Neural progenitor cell (in vitro differentiated cells): ENCODE data around the gene TMPRSS11D. TPM values are rescaled to one million over a fixed set of nuclear protein-coding genes. Genes with fewer than 3 reads are reported as not detected.

Source experiments
- DNase-seq: peaks from one replicate; pipeline ENCODE4 v3.0.0-alpha.2; 2016; ENCODE audit warnings: low spot score
- H2AFZ ChIP-seq: fragments of 200-600 bp; sonication (generic); replicated peaks from 2 replicates; pipeline ENCODE4 v1.6.1; 2016; ENCODE audit warnings: antibody characterized with exemption
- H3F3A ChIP-seq: fragments of 200-600 bp; sonication (generic); 2 replicates; pipeline ENCODE4 v1.6.1; 2016; ENCODE audit warnings: antibody characterized with exemption, low read depth
- H3K27ac ChIP-seq: fragments of 200-600 bp; sonication (generic); 2 replicates; pipeline ENCODE4 v1.5.1; 2016; ENCODE audit warnings: mild to moderate bottlenecking
- H3K27me3 ChIP-seq: fragments of 200-600 bp; sonication (generic); 2 replicates; pipeline ENCODE4 v1.6.1; 2016; ENCODE audit warnings: mild to moderate bottlenecking, moderate library complexity
- H3K36me3 ChIP-seq: fragments of 200-600 bp; sonication (generic); 2 replicates; pipeline ENCODE4 v1.5.1; 2016
- H3K4me1 ChIP-seq: fragments of 200-600 bp; sonication (generic); 2 replicates; pipeline ENCODE4 v1.6.1; 2016; ENCODE audit warnings: mixed run types
- H3K4me2 ChIP-seq: fragments of 200-600 bp; sonication (generic); 2 replicates; pipeline ENCODE4 v1.6.1; 2016
- H3K4me3 ChIP-seq: fragments of 200-600 bp; sonication (generic); 2 replicates; pipeline ENCODE4 v1.5.1; 2016
- H3K79me2 ChIP-seq: fragments of 200-600 bp; sonication (generic); 2 replicates; pipeline ENCODE4 v1.6.1; 2016; ENCODE audit warnings: low read depth
- H3K9ac ChIP-seq: fragments of 200-600 bp; sonication (generic); 2 replicates; pipeline ENCODE4 v1.6.1; 2016
- H3K9me3 ChIP-seq: fragments of 200-600 bp; sonication (generic); 2 replicates; pipeline ENCODE4 v1.5.1; 2016; ENCODE audit warnings: low read depth
- H4K20me1 ChIP-seq: fragments of 200-600 bp; sonication (generic); 2 replicates; pipeline ENCODE4 v1.6.1; 2016; ENCODE audit warnings: low read depth
- H3K27ac Mint-ChIP-seq: 3 replicates; pipeline ENCODE4 v1.8.0; 2021; ENCODE audit warnings: mixed read lengths
- H3K27me3 Mint-ChIP-seq: 2 replicates; pipeline ENCODE4 v1.8.0; 2022; ENCODE audit warnings: low read depth, mild to moderate bottlenecking, inconsistent platforms, moderate library complexity, mixed read lengths; ENCODE audit not compliant: insufficient read depth
- H3K36me3 Mint-ChIP-seq: 3 replicates; pipeline ENCODE4 v1.8.0; 2021; ENCODE audit warnings: mixed read lengths
- H3K4me1 Mint-ChIP-seq: 3 replicates; pipeline ENCODE4 v1.8.0; 2021; ENCODE audit warnings: mixed read lengths
- H3K4me3 Mint-ChIP-seq: 3 replicates; pipeline ENCODE4 v1.8.0; 2021; ENCODE audit warnings: mild to moderate bottlenecking, moderate library complexity, mixed read lengths
- H3K9me3 Mint-ChIP-seq: 3 replicates; pipeline ENCODE4 v1.8.0; 2020; ENCODE audit warnings: mixed read lengths
- CTCF ChIP-seq: fragments of 200-600 bp; sonication (generic); IDR thresholded peaks from 2 replicates; pipeline ENCODE4 v1.5.1; 2017; ENCODE audit warnings: antibody characterized with exemption, mild to moderate bottlenecking
- EZH2 ChIP-seq: fragments of 200-600 bp; sonication (generic); IDR thresholded peaks from 2 replicates; pipeline ENCODE4 v1.6.1; 2017; ENCODE audit warnings: antibody characterized with exemption, mild to moderate bottlenecking, moderate library complexity
- EZH2phosphoT487 ChIP-seq: fragments of 200-600 bp; sonication (generic); IDR thresholded peaks from 2 replicates; pipeline ENCODE4 v1.6.1; 2017; ENCODE audit warnings: antibody characterized with exemption
- total RNA-seq: library from RNA; depleted of rRNA; stranded (reverse); fragments of >200 nt; gene quantifications from 2 replicates; pipeline ENCODE4 v1.2.3, GENCODE V29; 2015; ENCODE audit warnings: low replicate concordance

Gene TMPRSS11D
- total RNA-seq, 1 donor from 2014 or later = not detected

GRCh38 chr4:67926485-67926884 lies 42.7 kb upstream of the TMPRSS11D start:
- no peaks in the 10 kb centered on the region for H3K36me3 ChIP-seq
- peaks cover 7% of the 10 kb centered on the region for H3K4me1 ChIP-seq
- DNase-seq = no peak
- no peaks in the 10 kb centered on the region for H3K27me3 ChIP-seq
- no peaks in the 10 kb centered on the region for H3K36me3 Mint-ChIP-seq
- no peaks in the 10 kb centered on the region for H3K27me3 Mint-ChIP-seq
- no peaks in the 10 kb centered on the region for H3K79me2 ChIP-seq
- no peak overlapping the region for H3K27ac Mint-ChIP-seq
- no peaks in the 10 kb centered on the region for H3K9me3 Mint-ChIP-seq
- H3F3A ChIP-seq = no peaks in the 10 kb centered on the region
- H3K4me1 Mint-ChIP-seq = peaks cover 4% of the 10 kb centered on the region
- no peak overlapping the region for H3K4me3 Mint-ChIP-seq
- H3K9ac ChIP-seq = no peak overlapping the region
- no peak overlapping the region for H3K4me3 ChIP-seq
- H3K27ac ChIP-seq = no peak overlapping the region
- H4K20me1 ChIP-seq = no peaks in the 10 kb centered on the region
- no peaks in the 10 kb centered on the region for H3K9me3 ChIP-seq
- no peak overlapping the region for H3K4me2 ChIP-seq
- no peak for TF ChIP-seq CTCF
- TF ChIP-seq EZH2 = no peak
- no peak for TF ChIP-seq EZH2phosphoT487
- no peak overlapping the region for H2AFZ ChIP-seq

- no peak for TF ChIP-seq EZH2phosphoT487
- TF ChIP-seq EZH2 = no peak
- no peak for TF ChIP-seq CTCF
- H3K4me1 Mint-ChIP-seq = peaks cover 4% of the 10 kb centered on the region
- H3K36me3 ChIP-seq = no peaks in the 10 kb centered on the region
- H3K79me2 ChIP-seq = no peaks in the 10 kb centered on the region
- no peak overlapping the region for H3K27ac Mint-ChIP-seq
- no peaks in the 10 kb centered on the region for H4K20me1 ChIP-seq
- H3K9me3 Mint-ChIP-seq = no peaks in the 10 kb centered on the region
- no peak overlapping the region for H3K4me2 ChIP-seq
- no peaks in the 10 kb centered on the region for H3K9me3 ChIP-seq
- no peaks in the 10 kb centered on the region for H3K36me3 Mint-ChIP-seq
- no peaks in the 10 kb centered on the region for H3K27me3 Mint-ChIP-seq
- no peak overlapping the region for H3K4me3 ChIP-seq
- no peak overlapping the region for H3K27ac ChIP-seq
- no peak for DNase-seq
- H3K4me1 ChIP-seq = no peaks in the 10 kb centered on the region
- H3K27me3 ChIP-seq = no peaks in the 10 kb centered on the region
- no peak overlapping the region for H2AFZ ChIP-seq
- no peak overlapping the region for H3K4me3 Mint-ChIP-seq
- no peaks in the 10 kb centered on the region for H3F3A ChIP-seq
- no peak overlapping the region for H3K9ac ChIP-seq
Observed at GRCh38 chr4:67922697-67923096, 38.9 kb upstream of the TMPRSS11D start.

GRCh38 chr4:67918428-67918827 lies 34.6 kb upstream of the TMPRSS11D start:
- no peaks in the 10 kb centered on the region for H3F3A ChIP-seq
- no peaks in the 10 kb centered on the region for H3K79me2 ChIP-seq
- H3K36me3 Mint-ChIP-seq = no peaks in the 10 kb centered on the region
- TF ChIP-seq EZH2 (no peak), EZH2phosphoT487 (no peak), CTCF (peak; percentile 66)
- no peaks in the 10 kb centered on the region for H3K27me3 Mint-ChIP-seq
- no peak overlapping the region for H3K27ac ChIP-seq
- peaks cover 4% of the 10 kb centered on the region for H3K4me1 Mint-ChIP-seq
- no peak overlapping the region for H3K9ac ChIP-seq
- H4K20me1 ChIP-seq = no peaks in the 10 kb centered on the region
- H3K27ac Mint-ChIP-seq = no peak overlapping the region
- no peak overlapping the region for H3K4me3 Mint-ChIP-seq
- no peak overlapping the region for H3K4me3 ChIP-seq
- no peak overlapping the region for H2AFZ ChIP-seq
- DNase-seq = peak; percentile 18
- H3K9me3 ChIP-seq = no peaks in the 10 kb centered on the region
- H3K4me2 ChIP-seq = no peak overlapping the region
- H3K36me3 ChIP-seq = no peaks in the 10 kb centered on the region
- no peaks in the 10 kb centered on the region for H3K27me3 ChIP-seq
- H3K4me1 ChIP-seq = no peaks in the 10 kb centered on the region
- no peaks in the 10 kb centered on the region for H3K9me3 Mint-ChIP-seq
